Activated CD8-positive, alpha-beta T cell treated with anti-CD3 and anti-CD28 coated beads for 36 hours (primary cell): ENCODE data around the gene ETV6. TPM values are rescaled to one million over a fixed set of nuclear protein-coding genes. Genes with fewer than 3 reads are reported as not detected.

Experiments
- ATAC-seq: fragments of 200-7000 bp; cut with Tn5 transposase; one replicate; pipeline ENCODE4 v1.10.0; 2021; ENCODE audit warnings: mild to moderate bottlenecking, moderate library complexity
- CTCF ChIA-PET: fragments of 350-600 bp; sonication (Branson Sonifier 250); formaldehyde crosslinking; loops from one replicate; lab custom pipeline; 2021; ENCODE audit warnings: antibody characterized with exemption; lab: Charles Lee
- POLR2A ChIA-PET: fragments of 350-600 bp; sonication (Branson Sonifier 250); formaldehyde crosslinking; loops from one replicate; lab custom pipeline; 2021; ENCODE audit warnings: antibody characterized with exemption; lab: Charles Lee
- DNase-seq: peaks from one replicate; pipeline ENCODE4 v3.0.0-alpha.2; 2020
- H3K27ac Mint-ChIP-seq: one replicate; pipeline ENCODE4 v1.8.0; 2021; ENCODE audit warnings: mild to moderate bottlenecking, mixed read lengths
- H3K27me3 Mint-ChIP-seq: one replicate; pipeline ENCODE4 v1.8.0; 2021; ENCODE audit warnings: mixed read lengths
- H3K36me3 Mint-ChIP-seq: one replicate; pipeline ENCODE4 v1.8.0; 2021; ENCODE audit warnings: low read depth, mixed read lengths
- H3K4me1 Mint-ChIP-seq: one replicate; pipeline ENCODE4 v1.8.0; 2021; ENCODE audit warnings: low read depth, mixed read lengths
- H3K4me3 Mint-ChIP-seq: one replicate; pipeline ENCODE4 v1.8.0; 2021; ENCODE audit warnings: mild to moderate bottlenecking, moderate library complexity, mixed read lengths
- H3K9me3 Mint-ChIP-seq: one replicate; pipeline ENCODE4 v1.8.0; 2021; ENCODE audit warnings: mixed read lengths
- intact Hi-C: fragments of 100-400 bp; cut with micrococcal nuclease; formaldehyde crosslinking; loops from one replicate; pipeline ENCODE4 v1.10.0; 2022
- total RNA-seq, 2 experiments: library from RNA; stranded (reverse); gene quantifications; one replicate each; pipeline ENCODE4 v1.2.3, GENCODE V29; 2021
- TF ChIP-seq, protein P1 (sequence below): fragments of 200-600 bp; IDR thresholded peaks from one replicate; pipeline ENCODE4 v1.8.0; 2022; ENCODE audit warnings: antibody characterized with exemption, mild to moderate bottlenecking

ETV6 gene
- total RNA-seq, 2 experiments from 2014 or later, result 20.5 to 22.7 TPM

DNA sequence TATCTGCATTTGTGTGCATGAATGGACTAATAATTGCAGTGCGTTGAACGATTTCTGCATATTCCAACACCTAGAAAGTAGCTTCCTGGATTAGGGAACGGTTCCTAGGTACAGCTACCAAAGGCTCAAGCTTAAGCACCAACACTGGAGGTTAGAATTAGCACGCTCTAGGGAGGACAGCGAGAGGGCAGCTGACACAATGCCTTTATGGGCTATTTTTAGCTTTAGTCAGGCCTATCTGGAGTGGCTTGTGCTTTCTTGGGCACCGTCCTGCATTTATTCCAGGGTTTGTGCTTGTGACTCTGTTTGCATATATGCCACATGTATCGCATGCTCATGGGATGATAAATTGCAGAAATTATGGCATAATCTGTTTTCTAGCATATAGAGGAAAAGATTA, 13.7 kb downstream of the ETV6 start:
- POLR2A ChIA-PET, result no interaction called here
- TF ChIP-seq, protein P1, sequence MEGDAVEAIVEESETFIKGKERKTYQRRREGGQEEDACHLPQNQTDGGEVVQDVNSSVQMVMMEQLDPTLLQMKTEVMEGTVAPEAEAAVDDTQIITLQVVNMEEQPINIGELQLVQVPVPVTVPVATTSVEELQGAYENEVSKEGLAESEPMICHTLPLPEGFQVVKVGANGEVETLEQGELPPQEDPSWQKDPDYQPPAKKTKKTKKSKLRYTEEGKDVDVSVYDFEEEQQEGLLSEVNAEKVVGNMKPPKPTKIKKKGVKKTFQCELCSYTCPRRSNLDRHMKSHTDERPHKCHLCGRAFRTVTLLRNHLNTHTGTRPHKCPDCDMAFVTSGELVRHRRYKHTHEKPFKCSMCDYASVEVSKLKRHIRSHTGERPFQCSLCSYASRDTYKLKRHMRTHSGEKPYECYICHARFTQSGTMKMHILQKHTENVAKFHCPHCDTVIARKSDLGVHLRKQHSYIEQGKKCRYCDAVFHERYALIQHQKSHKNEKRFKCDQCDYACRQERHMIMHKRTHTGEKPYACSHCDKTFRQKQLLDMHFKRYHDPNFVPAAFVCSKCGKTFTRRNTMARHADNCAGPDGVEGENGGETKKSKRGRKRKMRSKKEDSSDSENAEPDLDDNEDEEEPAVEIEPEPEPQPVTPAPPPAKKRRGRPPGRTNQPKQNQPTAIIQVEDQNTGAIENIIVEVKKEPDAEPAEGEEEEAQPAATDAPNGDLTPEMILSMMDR, result no peak
- Mint-ChIP-seq H3K36me3 (peaks cover 18% of the 10 kb centered on the region), H3K4me3 (no peak overlapping the region), H3K27me3 (no peaks in the 10 kb centered on the region), H3K9me3 (no peaks in the 10 kb centered on the region), H3K27ac (no peak overlapping the region), H3K4me1 (peaks cover 54% of the 10 kb centered on the region)
- no peak for DNase-seq
- intact Hi-C loops, result no loop called here
- CTCF ChIA-PET, result no interaction called here
- no peak for ATAC-seq

DNA sequence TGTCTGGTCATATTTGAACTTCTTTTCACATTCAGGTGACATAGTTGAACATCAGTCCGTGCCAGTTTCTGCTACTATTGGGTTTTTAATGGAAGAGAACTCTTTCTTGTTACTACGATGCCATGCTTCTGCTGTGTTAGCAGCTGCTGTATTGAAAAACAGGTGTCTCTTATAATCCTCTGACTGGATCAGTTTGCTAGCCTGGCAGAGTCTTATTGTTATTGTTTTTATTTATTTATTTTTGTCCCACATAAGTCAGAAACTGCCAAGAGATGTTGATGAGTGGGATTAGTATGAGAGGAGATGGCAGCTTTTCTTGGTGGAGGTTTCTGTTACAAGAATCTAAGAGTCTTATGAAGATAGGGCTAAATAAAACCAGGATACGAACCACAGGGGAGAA, 14.6 kb downstream of the ETV6 start:
- no peaks in the 10 kb centered on the region for H3K9me3 Mint-ChIP-seq
- H3K36me3 Mint-ChIP-seq, result peaks cover 18% of the 10 kb centered on the region
- ChIA-PET POLR2A (no interaction called here), CTCF (interaction anchor here (0.8 kb wide), 1 partner anchor 84 kb away, joined by 3 read pairs; no protein-coding TSS in a partner anchor)
- DNase-seq (no peak), ATAC-seq (no peak)
- TF ChIP-seq, protein P1, result no peak
- no peak overlapping the region for H3K27ac Mint-ChIP-seq
- no peaks in the 10 kb centered on the region for H3K27me3 Mint-ChIP-seq
- H3K4me3 Mint-ChIP-seq, result no peak overlapping the region
- intact Hi-C loops, result no loop called here
- H3K4me1 Mint-ChIP-seq, result peaks cover 54% of the 10 kb centered on the region

DNA sequence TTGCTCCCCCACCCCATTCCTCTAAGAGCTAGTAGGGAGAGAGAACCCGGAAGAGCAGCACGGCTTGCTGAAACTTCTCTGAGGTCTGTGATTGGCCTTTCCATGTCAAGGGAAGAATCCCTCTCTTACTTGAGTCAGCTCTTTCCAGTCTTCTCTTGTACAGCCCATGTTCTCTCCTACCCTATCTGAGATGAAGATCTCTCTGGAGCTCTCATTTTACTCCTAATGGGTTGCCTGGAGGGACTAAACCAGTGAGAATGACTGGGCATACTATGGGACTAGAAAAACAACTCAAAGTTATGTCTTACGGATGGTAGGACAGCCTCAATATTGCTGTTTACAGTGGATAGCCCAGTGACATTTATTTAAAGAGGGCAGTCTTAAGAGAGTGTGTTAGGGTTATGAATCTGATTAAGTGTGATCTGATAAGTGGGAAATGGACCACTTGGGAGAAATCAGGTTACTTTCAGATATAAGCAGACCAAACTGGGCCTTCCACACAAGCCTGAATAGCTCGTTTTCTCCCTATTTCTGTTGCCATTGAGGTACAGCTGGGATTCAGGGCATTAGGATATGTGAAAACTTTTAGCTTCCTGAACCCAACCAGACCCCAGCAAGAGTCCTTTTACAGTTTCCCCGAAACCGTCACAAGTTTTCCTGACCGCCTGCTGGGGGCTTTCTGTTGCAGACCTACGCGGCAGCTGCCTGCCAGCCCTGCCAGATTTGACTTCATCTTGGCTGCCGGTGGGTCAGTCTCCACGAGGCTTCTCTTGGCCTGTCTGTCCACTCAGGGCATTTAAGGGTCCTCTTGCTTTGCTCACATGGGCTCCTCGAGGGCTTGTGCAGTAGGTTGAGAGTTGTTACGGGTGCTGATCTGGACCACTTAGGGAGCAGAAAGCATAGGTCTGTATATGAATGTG, 16.9 kb downstream of the ETV6 start:
- CTCF ChIA-PET, result interaction anchor here (0.9 to 1.0 kb wide), 2 partner anchors 9 to 13 kb away, joined by 3 to 4 read pairs; no protein-coding TSS in a partner anchor
- H3K36me3 Mint-ChIP-seq, result peaks cover 13% of the 10 kb centered on the region

DNA sequence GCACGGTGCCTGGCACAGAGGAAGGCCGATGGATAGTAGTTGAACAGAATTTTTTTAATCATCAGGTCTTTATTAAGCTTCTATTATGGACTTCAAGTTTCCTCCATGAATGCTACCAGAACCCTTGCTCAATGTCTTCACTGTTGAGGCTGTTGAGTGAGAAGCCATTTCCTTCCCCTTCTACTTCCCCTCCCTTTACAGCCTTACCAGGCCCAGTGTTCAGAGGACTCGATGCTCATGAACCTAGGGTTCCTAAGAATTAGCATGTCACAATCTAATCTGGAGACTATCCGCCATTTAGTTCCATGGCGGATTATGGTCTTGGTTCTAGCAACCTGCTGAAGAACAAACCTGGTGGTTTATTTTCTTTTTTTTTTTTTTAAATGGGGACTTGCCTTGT, 17.7 kb downstream of the ETV6 start:
- intact Hi-C loops, result no loop called here
- Mint-ChIP-seq H3K36me3 (peaks cover 9% of the 10 kb centered on the region), H3K27ac (no peak overlapping the region), H3K9me3 (no peaks in the 10 kb centered on the region), H3K4me1 (peaks cover 43% of the 10 kb centered on the region), H3K27me3 (no peaks in the 10 kb centered on the region), H3K4me3 (no peak overlapping the region)
- TF ChIP-seq, protein P1, result no peak
- ATAC-seq (no peak), DNase-seq (no peak)
- CTCF ChIA-PET, result no interaction called here
- POLR2A ChIA-PET, result no interaction called here

More for the DNA sequence above, 16.9 kb downstream of the ETV6 start:
- Mint-ChIP-seq H3K4me3 (no peak overlapping the region), H3K27ac (no peak overlapping the region), H3K4me1 (peaks cover 48% of the 10 kb centered on the region), H3K27me3 (no peaks in the 10 kb centered on the region), H3K9me3 (no peaks in the 10 kb centered on the region)
- ATAC-seq, result no peak
- DNase-seq, result no peak
- intact Hi-C loops, result no loop called here
- TF ChIP-seq, protein P1, result no peak
- POLR2A ChIA-PET, result interaction anchor here (1.3 kb wide), 1 partner anchor 19 kb away, joined by 4 read pairs; no protein-coding TSS in a partner anchor

DNA sequence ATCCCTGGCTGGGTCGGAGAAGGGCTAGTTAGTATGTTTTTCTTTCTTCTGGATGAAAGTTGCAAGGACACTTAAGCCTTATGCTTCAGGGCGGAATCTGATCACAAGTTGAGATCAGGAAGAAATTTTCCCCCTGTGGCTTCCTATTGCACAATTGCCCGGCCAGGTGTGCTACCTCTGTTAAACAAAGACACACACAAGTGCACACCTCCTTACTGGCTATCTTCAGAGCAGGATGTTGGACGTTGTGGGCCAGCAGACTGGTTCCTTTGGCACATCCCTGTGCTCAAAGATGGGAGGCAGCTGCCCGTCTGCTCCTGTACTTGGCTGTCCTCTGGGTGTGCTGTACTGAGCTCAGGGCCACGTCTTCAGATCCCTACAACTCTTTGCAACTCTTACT, 19.1 kb downstream of the ETV6 start:
- POLR2A ChIA-PET, result no interaction called here
- peaks cover 7% of the 10 kb centered on the region for H3K36me3 Mint-ChIP-seq
- H3K27ac Mint-ChIP-seq, result no peak overlapping the region
- TF ChIP-seq, protein P1, result no peak
- no peaks in the 10 kb centered on the region for H3K9me3 Mint-ChIP-seq
- intact Hi-C loops, result no loop called here
- no peak for DNase-seq
- H3K4me3 Mint-ChIP-seq, result no peak overlapping the region
- no peak for ATAC-seq
- CTCF ChIA-PET, result interaction anchor here (1.5 kb wide), 1 partner anchor 221 kb away, joined by 3 read pairs; no protein-coding TSS in a partner anchor
- peaks cover 38% of the 10 kb centered on the region for H3K4me1 Mint-ChIP-seq
- H3K27me3 Mint-ChIP-seq, result no peaks in the 10 kb centered on the region
